ENCODE measurements around the gene STK10. TPM values are rescaled to one million over a fixed set of nuclear protein-coding genes. Genes with fewer than 3 reads are reported as not detected.
"Not testable (repeated sequence)": the region's sequence is repeated elsewhere in the genome, so short reads cannot be mapped to it uniquely, and the experiment has no call there.

STK10 gene
- total and polyA plus RNA-seq, 4 donors: 2.8 to 21.7 (median 7.7) TPM

DNA sequence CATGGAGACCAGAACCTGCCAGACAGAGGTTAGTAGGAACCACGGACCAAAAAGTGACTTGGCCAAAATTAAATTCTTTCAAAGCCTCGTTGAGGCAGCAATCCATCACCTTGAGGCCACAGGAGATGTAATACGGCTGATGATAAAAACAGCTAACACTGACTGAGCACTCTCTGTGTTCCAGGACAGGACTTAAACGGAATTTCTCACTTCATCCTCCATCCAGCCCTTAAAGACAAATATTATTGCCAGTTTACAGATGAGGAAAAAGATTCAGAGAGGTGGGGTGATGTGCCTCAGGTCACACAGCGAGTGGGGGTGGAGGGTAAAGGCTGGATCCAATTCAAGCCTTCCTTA is 25.1 kb downstream of the STK10 start (continued):
- no peak for TF ChIP-seq HNF4G (IDR thresholded peaks at IDR 0.05)
- TF ChIP-seq JUND (IDR thresholded peaks at IDR 0.05): no peak

DNA sequence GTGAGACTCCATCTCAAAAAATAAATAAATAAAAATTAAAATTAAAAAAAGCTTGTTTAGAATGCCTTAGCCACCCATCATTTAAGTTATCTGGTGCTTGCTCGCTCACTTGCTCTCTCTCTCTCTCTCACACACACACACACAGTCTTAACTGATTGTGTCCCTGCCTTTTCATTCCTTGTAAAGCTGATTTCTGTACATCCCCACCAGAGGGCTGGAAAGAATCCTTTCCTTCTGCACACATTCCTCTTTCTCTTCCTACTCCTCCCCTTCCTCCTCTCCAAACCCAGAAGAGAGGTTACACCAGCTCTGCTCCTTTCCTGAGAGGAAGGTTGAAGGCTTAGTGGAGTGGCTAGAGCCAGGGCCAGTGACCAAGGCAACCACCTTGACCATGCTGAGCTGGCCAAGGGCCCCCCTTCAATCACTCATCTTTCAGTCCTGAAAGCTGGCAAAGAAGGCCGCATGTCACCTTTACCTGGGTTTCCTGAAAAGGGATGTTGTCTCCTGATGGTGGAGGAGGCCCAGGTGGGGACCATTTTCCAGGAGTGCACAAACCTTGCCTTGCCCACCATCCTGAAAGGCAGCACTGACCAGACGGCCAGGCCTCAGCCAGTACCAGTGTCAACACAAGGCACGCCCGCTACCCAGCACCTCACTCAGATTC is 25.6 kb downstream of the STK10 start:
- Histone ChIP-seq H3K9me3 (ENCODE audit: control insufficient read depth in 4 of 4, low read length in 3 of 4) (no peaks in the 10 kb centered on the region), H3K4me3 (ENCODE audit: low read depth in 1 of 3, low read length in 3 of 3) (no peak overlapping the region), H3K27ac (ENCODE audit: low read depth in 1 of 2, low read length in 2 of 2) (no peak overlapping the region), H3K36me3 (ENCODE audit: control insufficient read depth in 4 of 4, insufficient read depth in 3 of 4, low read depth in 1 of 4, low read length in 3 of 4) (no peaks in the 10 kb centered on the region), H3K4me1 (ENCODE audit: control insufficient read depth in 4 of 4, insufficient read depth in 4 of 4, low read length in 3 of 4) (peaks cover 0 to 7% (median 2%) of the 10 kb centered on the region in 4 donors), H3K9ac (ENCODE audit: low read depth in 1 of 2, low read length in 2 of 2) (no peak overlapping the region), H3K27me3 (ENCODE audit: control insufficient read depth in 4 of 4, insufficient read depth in 4 of 4, low read length in 3 of 4) (no peaks in the 10 kb centered on the region)
- DNase-seq (ENCODE audit: low spot score): no peak
- 94% methylated on average over 5 of the region's 5 CpGs for WGBS
- no peak for TF ChIP-seq JUND (IDR thresholded peaks at IDR 0.05)
- no peak for TF ChIP-seq RXRA (IDR thresholded peaks at IDR 0.05)
- TF ChIP-seq HNF4G (IDR thresholded peaks at IDR 0.05): no peak
- no peak for TF ChIP-seq HNF4A (conservative IDR thresholded peaks at IDR 0.05)

DNA sequence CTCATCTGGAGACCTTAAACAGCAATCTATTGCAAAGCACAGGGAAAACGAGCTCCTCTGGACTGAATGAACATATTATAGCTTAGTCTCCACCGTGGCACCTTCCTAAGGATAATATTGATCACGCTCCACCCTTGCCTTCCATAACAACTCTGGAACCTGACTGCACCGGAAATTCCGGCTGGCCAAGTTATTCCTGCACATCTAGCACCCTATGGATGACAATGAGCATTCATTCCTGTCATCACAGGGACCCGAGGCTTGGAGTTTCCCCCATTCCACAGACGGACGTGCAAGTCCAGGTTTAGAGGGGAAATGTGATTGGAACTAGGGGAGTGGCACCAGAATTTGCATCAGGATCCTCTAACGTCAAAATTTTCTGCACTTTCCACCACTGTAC is 27.5 kb downstream of the STK10 start:
- Histone ChIP-seq H3K36me3 (ENCODE audit: control insufficient read depth in 4 of 4, insufficient read depth in 3 of 4, low read depth in 1 of 4, low read length in 3 of 4) (no peaks in the 10 kb centered on the region), H3K4me1 (ENCODE audit: control insufficient read depth in 4 of 4, insufficient read depth in 4 of 4, low read length in 3 of 4) (peaks cover 0 to 7% (median 2%) of the 10 kb centered on the region in 4 donors)
- WGBS: 87% methylated on average over 9 of the region's 9 CpGs

DNA sequence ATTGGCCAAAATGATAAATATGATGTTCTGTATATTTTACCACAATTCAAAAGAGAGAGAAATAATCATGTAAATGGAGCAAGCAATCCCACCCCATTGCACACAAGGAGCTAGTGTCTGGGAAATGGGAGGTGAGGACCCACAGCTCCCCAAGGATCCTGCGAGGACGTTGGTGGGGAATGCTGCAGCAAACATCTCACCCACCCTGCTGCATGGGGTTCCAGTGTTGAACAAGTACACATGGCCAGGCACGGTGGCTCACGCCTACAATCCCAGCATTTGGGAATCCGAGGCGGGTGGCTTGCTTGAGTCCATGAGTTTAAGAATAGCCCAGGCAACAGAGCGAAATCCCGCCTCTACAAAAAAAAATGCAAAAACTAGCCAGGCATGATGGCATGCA is 29.0 kb downstream of the STK10 start:
- H3K36me3 ChIP-seq (ENCODE audit: control insufficient read depth in 4 of 4, insufficient read depth in 3 of 4, low read depth in 1 of 4, low read length in 3 of 4): no peaks in the 10 kb centered on the region
- H3K4me3 ChIP-seq (ENCODE audit: low read depth in 1 of 3, low read length in 3 of 3): no peak overlapping the region
- no peak overlapping the region for H3K9ac ChIP-seq (ENCODE audit: low read depth in 1 of 2, low read length in 2 of 2)
- DNase-seq (ENCODE audit: low spot score): no peak
- no peaks in the 10 kb centered on the region for H3K4me1 ChIP-seq (ENCODE audit: control insufficient read depth in 4 of 4, insufficient read depth in 4 of 4, low read length in 3 of 4)
- H3K9me3 ChIP-seq (ENCODE audit: control insufficient read depth in 4 of 4, low read length in 3 of 4): no peaks in the 10 kb centered on the region
- H3K27ac ChIP-seq (ENCODE audit: low read depth in 1 of 2, low read length in 2 of 2): no peak overlapping the region
- no peaks in the 10 kb centered on the region for H3K27me3 ChIP-seq (ENCODE audit: control insufficient read depth in 4 of 4, insufficient read depth in 4 of 4, low read length in 3 of 4)
- 87% methylated on average over 8 of the region's 8 CpGs for WGBS
- TF ChIP-seq, protein P1, sequence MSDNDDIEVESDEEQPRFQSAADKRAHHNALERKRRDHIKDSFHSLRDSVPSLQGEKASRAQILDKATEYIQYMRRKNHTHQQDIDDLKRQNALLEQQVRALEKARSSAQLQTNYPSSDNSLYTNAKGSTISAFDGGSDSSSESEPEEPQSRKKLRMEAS (IDR thresholded peaks at IDR 0.05): no peak
- TF ChIP-seq HNF4G (IDR thresholded peaks at IDR 0.05): no peak
- TF ChIP-seq NR2F2 (IDR thresholded peaks at IDR 0.05): no peak

More for the DNA sequence above, 27.5 kb downstream of the STK10 start:
- DNase-seq (ENCODE audit: low spot score): no peak
- TF ChIP-seq RXRA (IDR thresholded peaks at IDR 0.05): no peak
- H3K9ac ChIP-seq (ENCODE audit: low read depth in 1 of 2, low read length in 2 of 2): no peak overlapping the region
- H3K27ac ChIP-seq (ENCODE audit: low read depth in 1 of 2, low read length in 2 of 2): no peak overlapping the region
- no peaks in the 10 kb centered on the region for H3K27me3 ChIP-seq (ENCODE audit: control insufficient read depth in 4 of 4, insufficient read depth in 4 of 4, low read length in 3 of 4)
- no peaks in the 10 kb centered on the region for H3K9me3 ChIP-seq (ENCODE audit: control insufficient read depth in 4 of 4, low read length in 3 of 4)
- H3K4me3 ChIP-seq (ENCODE audit: low read depth in 1 of 3, low read length in 3 of 3): no peak overlapping the region

DNA sequence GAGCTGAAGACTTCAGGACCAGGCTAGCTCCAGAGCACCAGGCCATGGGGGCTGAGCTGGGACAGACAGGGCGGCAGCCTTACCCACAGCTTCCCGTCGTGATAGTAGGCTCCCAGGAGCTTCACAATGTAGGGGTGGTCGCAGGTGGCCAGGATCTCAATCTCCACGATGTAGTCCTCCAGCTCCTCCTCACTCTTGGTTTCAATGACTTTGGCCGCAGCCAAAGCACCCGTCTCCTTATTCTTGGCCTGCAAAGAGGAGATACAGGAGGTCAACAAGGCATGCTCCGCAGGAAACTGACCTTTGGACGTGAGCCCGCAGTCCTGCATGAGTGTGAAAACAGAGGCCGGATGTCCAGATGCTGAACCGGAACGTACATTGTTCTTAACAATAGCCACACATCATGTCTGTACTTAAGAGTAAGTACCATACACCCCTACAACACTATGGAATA is 31.5 kb downstream of the STK10 start:
- Histone ChIP-seq H3K9me3 (ENCODE audit: control insufficient read depth in 4 of 4, low read length in 3 of 4) (no peaks in the 10 kb centered on the region), H3K4me1 (ENCODE audit: control insufficient read depth in 4 of 4, insufficient read depth in 4 of 4, low read length in 3 of 4) (no peaks in the 10 kb centered on the region), H3K36me3 (ENCODE audit: control insufficient read depth in 4 of 4, insufficient read depth in 3 of 4, low read depth in 1 of 4, low read length in 3 of 4) (no peaks in the 10 kb centered on the region), H3K27ac (ENCODE audit: low read depth in 1 of 2, low read length in 2 of 2) (no peak overlapping the region), H3K4me3 (ENCODE audit: low read depth in 1 of 3, low read length in 3 of 3) (no peak overlapping the region), H3K27me3 (ENCODE audit: control insufficient read depth in 4 of 4, insufficient read depth in 4 of 4, low read length in 3 of 4) (no peaks in the 10 kb centered on the region), H3K9ac (ENCODE audit: low read depth in 1 of 2, low read length in 2 of 2) (no peak overlapping the region)
- 66% methylated on average over 13 of the region's 13 CpGs for WGBS
- no peak for DNase-seq (ENCODE audit: low spot score)
- TF ChIP-seq RAD21 (IDR thresholded peaks at IDR 0.05) (peak in 1 of 2 donors; percentile 32), FOXA1 (IDR thresholded peaks at IDR 0.05) (no peak), HNF4A (conservative IDR thresholded peaks at IDR 0.05) (peak in 1 of 2 donors; percentile 59), SP1 (IDR thresholded peaks at IDR 0.05) (peak; percentile 5), NR2F2 (IDR thresholded peaks at IDR 0.05) (peak; percentile 98), RXRA (IDR thresholded peaks at IDR 0.05) (peak in 1 of 2 donors; percentile 30)
- TF ChIP-seq, protein P2, sequence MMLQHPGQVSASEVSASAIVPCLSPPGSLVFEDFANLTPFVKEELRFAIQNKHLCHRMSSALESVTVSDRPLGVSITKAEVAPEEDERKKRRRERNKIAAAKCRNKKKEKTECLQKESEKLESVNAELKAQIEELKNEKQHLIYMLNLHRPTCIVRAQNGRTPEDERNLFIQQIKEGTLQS (IDR thresholded peaks at IDR 0.05): no peak

DNA sequence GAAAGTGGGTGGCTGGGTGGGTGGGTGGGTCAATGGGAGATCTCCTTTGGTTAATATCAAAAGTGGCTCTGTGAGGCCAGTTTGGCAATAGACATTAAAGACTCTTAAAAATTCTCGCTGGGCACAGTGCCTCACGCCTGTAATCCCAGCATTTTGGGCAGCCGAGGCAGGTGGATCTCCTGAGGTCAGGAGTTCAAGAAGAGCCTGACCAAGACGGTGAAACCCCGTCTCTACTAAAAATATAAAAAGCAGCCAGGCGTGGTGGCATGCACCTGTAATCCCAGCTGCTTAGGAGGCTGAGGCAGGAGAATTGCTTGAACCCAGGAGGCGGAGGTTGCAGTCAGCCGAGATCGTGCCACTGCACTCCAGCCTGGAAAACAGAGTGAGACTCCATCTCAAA is 32.9 kb downstream of the STK10 start:
- H3K4me3 ChIP-seq (ENCODE audit: low read depth in 1 of 3, low read length in 3 of 3); DNase-seq (ENCODE audit: low spot score); H3K9me3 ChIP-seq (ENCODE audit: control insufficient read depth in 4 of 4, low read length in 3 of 4); H3K27ac ChIP-seq (ENCODE audit: low read depth in 1 of 2, low read length in 2 of 2); H3K36me3 ChIP-seq (ENCODE audit: control insufficient read depth in 4 of 4, insufficient read depth in 3 of 4, low read depth in 1 of 4, low read length in 3 of 4); H3K27me3 ChIP-seq (ENCODE audit: control insufficient read depth in 4 of 4, insufficient read depth in 4 of 4, low read length in 3 of 4); H3K9ac ChIP-seq (ENCODE audit: low read depth in 1 of 2, low read length in 2 of 2); H3K4me1 ChIP-seq (ENCODE audit: control insufficient read depth in 4 of 4, insufficient read depth in 4 of 4, low read length in 3 of 4): not testable (repeated sequence)
- 97% methylated on average over 9 of the region's 9 CpGs for WGBS
